ENCODE measurements around the gene CD7. TPM values are rescaled to one million over a fixed set of nuclear protein-coding genes. Genes with fewer than 3 reads are reported as not detected.
A peak's percentile ranks its signal among the peaks of the same experiment; 100 is the strongest.

Gene CD7
- total RNA-seq, 1 donor from 2014 or later: not detected

- H3K36me3 Mint-ChIP-seq: no peaks in the 10 kb centered on the region
- H3K4me3 Mint-ChIP-seq: peak overlapping the region; percentile 78
Observed at GRCh38 chr17:82332669-82333278, 15.4 kb upstream of the CD7 start.

GRCh38 chr17:82331345-82331939 is 14.0 kb upstream of the CD7 start:
- Histone ChIP-seq H2AFZ (replicated peaks) (no peak overlapping the region), H3K36me3 (no peaks in the 10 kb centered on the region), H3K27ac (no peak overlapping the region), H3K9me3 (ENCODE audit: low read depth) (no peaks in the 10 kb centered on the region), H3K27me3 (peaks cover 87% of the 10 kb centered on the region), H3K9ac (no peak overlapping the region), H3K4me1 (peaks cover 46% of the 10 kb centered on the region), H3K4me2 (no peak overlapping the region), H3F3A (ENCODE audit: low read depth) (peaks cover 21% of the 10 kb centered on the region), H3K79me2 (ENCODE audit: low read depth) (no peaks in the 10 kb centered on the region), H4K20me1 (ENCODE audit: low read depth) (peaks cover 13% of the 10 kb centered on the region), H3K4me3 (no peak overlapping the region)
- Mint-ChIP-seq H3K27ac (no peak overlapping the region), H3K27me3 (ENCODE audit: insufficient read depth, low read depth) (peaks cover 31% of the 10 kb centered on the region), H3K4me3 (no peak overlapping the region), H3K36me3 (no peaks in the 10 kb centered on the region), H3K9me3 (no peaks in the 10 kb centered on the region), H3K4me1 (peaks cover 35% of the 10 kb centered on the region)
- TF ChIP-seq, protein P1, sequence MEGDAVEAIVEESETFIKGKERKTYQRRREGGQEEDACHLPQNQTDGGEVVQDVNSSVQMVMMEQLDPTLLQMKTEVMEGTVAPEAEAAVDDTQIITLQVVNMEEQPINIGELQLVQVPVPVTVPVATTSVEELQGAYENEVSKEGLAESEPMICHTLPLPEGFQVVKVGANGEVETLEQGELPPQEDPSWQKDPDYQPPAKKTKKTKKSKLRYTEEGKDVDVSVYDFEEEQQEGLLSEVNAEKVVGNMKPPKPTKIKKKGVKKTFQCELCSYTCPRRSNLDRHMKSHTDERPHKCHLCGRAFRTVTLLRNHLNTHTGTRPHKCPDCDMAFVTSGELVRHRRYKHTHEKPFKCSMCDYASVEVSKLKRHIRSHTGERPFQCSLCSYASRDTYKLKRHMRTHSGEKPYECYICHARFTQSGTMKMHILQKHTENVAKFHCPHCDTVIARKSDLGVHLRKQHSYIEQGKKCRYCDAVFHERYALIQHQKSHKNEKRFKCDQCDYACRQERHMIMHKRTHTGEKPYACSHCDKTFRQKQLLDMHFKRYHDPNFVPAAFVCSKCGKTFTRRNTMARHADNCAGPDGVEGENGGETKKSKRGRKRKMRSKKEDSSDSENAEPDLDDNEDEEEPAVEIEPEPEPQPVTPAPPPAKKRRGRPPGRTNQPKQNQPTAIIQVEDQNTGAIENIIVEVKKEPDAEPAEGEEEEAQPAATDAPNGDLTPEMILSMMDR (IDR thresholded peaks at IDR 0.05): no peak
- TF ChIP-seq EZH2 (IDR thresholded peaks at IDR 0.05) (no peak), EZH2phosphoT487 (IDR thresholded peaks at IDR 0.05) (no peak)
- no peak for DNase-seq (ENCODE audit: low spot score)

More at GRCh38 chr17:82332669-82333278, 15.4 kb upstream of the CD7 start:
- Histone ChIP-seq H3K27me3 (peaks cover 97% of the 10 kb centered on the region), H3K36me3 (no peaks in the 10 kb centered on the region), H2AFZ (replicated peaks) (peak overlapping the region; percentile 66), H3K79me2 (ENCODE audit: low read depth) (no peaks in the 10 kb centered on the region), H3K27ac (no peak overlapping the region), H3K9ac (no peak overlapping the region), H3K9me3 (ENCODE audit: low read depth) (no peaks in the 10 kb centered on the region), H3K4me1 (peaks cover 42% of the 10 kb centered on the region), H3F3A (ENCODE audit: low read depth) (peaks cover 21% of the 10 kb centered on the region), H3K4me2 (peak overlapping the region; percentile 82), H3K4me3 (peak overlapping the region; percentile 33), H4K20me1 (ENCODE audit: low read depth) (peaks cover 13% of the 10 kb centered on the region)
- Mint-ChIP-seq H3K4me1 (peaks cover 33% of the 10 kb centered on the region), H3K27me3 (ENCODE audit: insufficient read depth, low read depth) (peaks cover 33% of the 10 kb centered on the region), H3K27ac (no peak overlapping the region), H3K9me3 (no peaks in the 10 kb centered on the region)
- TF ChIP-seq, protein P1 (IDR thresholded peaks at IDR 0.05): no peak
- TF ChIP-seq EZH2 (IDR thresholded peaks at IDR 0.05) (no peak), EZH2phosphoT487 (IDR thresholded peaks at IDR 0.05) (no peak)
- DNase-seq (ENCODE audit: low spot score): no peak

- H4K20me1 ChIP-seq (ENCODE audit: low read depth): peaks cover 8% of the 10 kb centered on the region
- H3K4me1 ChIP-seq: peaks cover 40% of the 10 kb centered on the region
- H3K9me3 ChIP-seq (ENCODE audit: low read depth): no peaks in the 10 kb centered on the region
- no peaks in the 10 kb centered on the region for H3K36me3 ChIP-seq
- TF ChIP-seq, protein P1 (IDR thresholded peaks at IDR 0.05): no peak
- TF ChIP-seq EZH2 (IDR thresholded peaks at IDR 0.05) (no peak), EZH2phosphoT487 (IDR thresholded peaks at IDR 0.05) (no peak)
- H3K79me2 ChIP-seq (ENCODE audit: low read depth): no peaks in the 10 kb centered on the region
- DNase-seq (ENCODE audit: low spot score): no peak
- peaks cover 79% of the 10 kb centered on the region for H3K27me3 ChIP-seq
- H3K4me1 Mint-ChIP-seq: peaks cover 30% of the 10 kb centered on the region
- H3K27me3 Mint-ChIP-seq (ENCODE audit: insufficient read depth, low read depth): peaks cover 27% of the 10 kb centered on the region
- no peak overlapping the region for H2AFZ ChIP-seq (replicated peaks)
- no peak overlapping the region for H3K4me2 ChIP-seq
- H3K27ac Mint-ChIP-seq: no peak overlapping the region
- H3K9me3 Mint-ChIP-seq: no peaks in the 10 kb centered on the region
- H3K9ac ChIP-seq: no peak overlapping the region
- H3K4me3 ChIP-seq: no peak overlapping the region
- H3K4me3 Mint-ChIP-seq: no peak overlapping the region
- H3K36me3 Mint-ChIP-seq: no peaks in the 10 kb centered on the region
- H3F3A ChIP-seq (ENCODE audit: low read depth): peaks cover 15% of the 10 kb centered on the region
- H3K27ac ChIP-seq: no peak overlapping the region
Observed at GRCh38 chr17:82330322-82331239, 13.2 kb upstream of the CD7 start.

All from neural progenitor cell (in vitro differentiated cells).